GM21723 (cell line): ENCODE measurements around the gene COG5.
A peak's percentile ranks its signal among the peaks of the same experiment; 100 is the strongest.

Source experiments
- ATAC-seq: cut with Tn5 transposase; IDR thresholded peaks from one replicate; pipeline ENCODE4 v1.9.1; 2021; ENCODE audit warnings: mild to moderate bottlenecking, moderate library complexity; ENCODE audit not compliant: unreplicated experiment

The COG5 gene

GRCh38 chr7:107563775-107564552 is at the start of gene COG5, which contains the start of gene DUS4L:
Gene COG5 (minus strand): TSS chr7:107563920. CDS start chr7:107563896, 24 bp downstream.
Gene DUS4L (plus strand): TSS chr7:107563971. CDS start chr7:107567071, 3,100 bp downstream.
- ATAC-seq: peak; percentile 96

- ATAC-seq: no peak
These were observed 49.7 kb upstream of the COG5 start for GRCh38 chr7:107613439-107613838.

- ATAC-seq: no peak
These were observed 46.6 kb upstream of the COG5 start for GRCh38 chr7:107610323-107610722.

GRCh38 chr7:107609811-107610261 is 46.1 kb upstream of the COG5 start:
- no peak for ATAC-seq

- ATAC-seq: no peak
These were observed 42.6 kb upstream of the COG5 start for GRCh38 chr7:107606303-107606702.

GRCh38 chr7:107605218-107605815 is 41.6 kb upstream of the COG5 start:
- ATAC-seq: no peak

- no peak for ATAC-seq
These were observed 37.1 kb upstream of the COG5 start for GRCh38 chr7:107600816-107601215.

GRCh38 chr7:107599262-107599661 is 35.5 kb upstream of the COG5 start:
- ATAC-seq: no peak

- ATAC-seq: no peak
These were observed 34.2 kb upstream of the COG5 start for GRCh38 chr7:107597953-107598352.

GRCh38 chr7:107597582-107597916 is 33.8 kb upstream of the COG5 start:
- ATAC-seq: no peak

- ATAC-seq: no peak
These were observed 33.3 kb upstream of the COG5 start for GRCh38 chr7:107596881-107597581.

GRCh38 chr7:107594961-107595737 is 31.4 kb upstream of the COG5 start:
- no peak for ATAC-seq

GRCh38 chr7:107593025-107593410 is 29.3 kb upstream of the COG5 start:
- ATAC-seq: no peak

- no peak for ATAC-seq
These were observed 28.8 kb upstream of the COG5 start for GRCh38 chr7:107592361-107593024.

GRCh38 chr7:107591421-107591820 is 27.7 kb upstream of the COG5 start:
- ATAC-seq: no peak

- ATAC-seq: no peak
These were observed 24.9 kb upstream of the COG5 start for GRCh38 chr7:107588529-107589130.

GRCh38 chr7:107584716-107585115 is 21.0 kb upstream of the COG5 start:
- no peak for ATAC-seq

GRCh38 chr7:107582875-107583274 is 19.2 kb upstream of the COG5 start:
- ATAC-seq: no peak

- ATAC-seq: no peak
These were observed 17.8 kb upstream of the COG5 start for GRCh38 chr7:107581387-107582013.
